Left renal pelvis (tissue), 4 donors: ENCODE results near the gene TEX19. TPM values are rescaled to one million over a fixed set of nuclear protein-coding genes. Genes with fewer than 3 reads are reported as not detected.
"Not testable (repeated sequence)": the region's sequence is repeated elsewhere in the genome, so short reads cannot be mapped to it uniquely, and the experiment has no call there.

Experiments
- DNase-seq, 4 donors: peaks; one replicate each; pipeline ENCODE4 v3.0.0-alpha.2; 2013; ENCODE audit warnings: low read depth in 4 of 4, low spot score in 3 of 4
- polyA plus RNA-seq, 4 donors: library from polyadenylated mRNA; unstranded; fragments of 120-200 nt; gene quantifications; one replicate each; pipeline ENCODE4 v1.2.1, GENCODE V29; 2013; ENCODE audit not compliant: insufficient read length in 4 of 4

Gene TEX19
- polyA plus RNA-seq, 4 donors = 0.09 TPM; not detected in 3

GRCh38 chr17:82373072-82373452 lies 14.0 kb downstream of the TEX19 start:
- DNase-seq = not testable (repeated sequence)

DNA sequence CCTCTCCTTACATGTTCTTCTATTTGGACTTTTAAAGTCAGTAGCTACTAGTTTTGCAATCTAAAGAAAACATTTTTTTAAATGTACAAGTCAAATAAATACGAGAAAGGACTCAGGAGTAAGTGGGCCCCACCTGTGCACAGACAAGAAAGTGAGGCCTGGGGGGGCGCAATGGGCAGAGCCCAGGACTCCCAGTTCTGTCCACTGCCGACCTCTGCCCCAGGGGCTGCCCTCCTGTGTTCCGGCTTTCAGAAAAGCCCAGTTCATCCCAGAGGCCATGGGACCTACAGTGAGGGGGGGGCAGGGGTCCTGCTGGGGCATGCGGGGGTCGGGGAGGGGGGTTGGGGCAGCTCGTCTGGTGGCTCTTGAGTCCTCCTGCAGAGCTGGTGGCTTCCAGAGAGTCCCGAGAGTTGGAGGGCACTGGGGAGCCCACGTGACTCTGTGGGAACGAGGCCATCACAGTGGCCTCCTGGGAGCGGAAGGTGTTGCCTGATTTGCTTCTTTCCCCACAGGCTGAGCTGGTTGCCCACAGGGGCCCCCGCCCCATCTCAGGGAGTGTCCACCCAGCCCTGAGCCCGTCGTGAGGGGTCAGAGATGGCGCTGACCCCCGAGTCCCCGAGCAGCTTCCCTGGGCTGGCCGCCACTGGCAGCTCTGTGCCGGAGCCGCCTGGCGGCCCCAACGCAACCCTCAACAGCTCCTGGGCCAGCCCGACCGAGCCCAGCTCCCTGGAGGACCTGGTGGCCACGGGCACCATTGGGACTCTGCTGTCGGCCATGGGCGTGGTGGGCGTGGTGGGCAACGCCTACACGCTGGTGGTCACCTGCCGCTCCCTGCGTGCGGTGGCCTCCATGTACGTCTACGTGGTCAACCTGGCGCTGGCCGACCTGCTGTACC lies 14.9 kb downstream of the TEX19 start:
- no peak for DNase-seq

- no peak for DNase-seq
Observed at GRCh38 chr17:82374626-82375331, 15.7 kb downstream of the TEX19 start.

GRCh38 chr17:82375359-82376041 lies 16.5 kb downstream of the TEX19 start:
- DNase-seq = no peak

DNA sequence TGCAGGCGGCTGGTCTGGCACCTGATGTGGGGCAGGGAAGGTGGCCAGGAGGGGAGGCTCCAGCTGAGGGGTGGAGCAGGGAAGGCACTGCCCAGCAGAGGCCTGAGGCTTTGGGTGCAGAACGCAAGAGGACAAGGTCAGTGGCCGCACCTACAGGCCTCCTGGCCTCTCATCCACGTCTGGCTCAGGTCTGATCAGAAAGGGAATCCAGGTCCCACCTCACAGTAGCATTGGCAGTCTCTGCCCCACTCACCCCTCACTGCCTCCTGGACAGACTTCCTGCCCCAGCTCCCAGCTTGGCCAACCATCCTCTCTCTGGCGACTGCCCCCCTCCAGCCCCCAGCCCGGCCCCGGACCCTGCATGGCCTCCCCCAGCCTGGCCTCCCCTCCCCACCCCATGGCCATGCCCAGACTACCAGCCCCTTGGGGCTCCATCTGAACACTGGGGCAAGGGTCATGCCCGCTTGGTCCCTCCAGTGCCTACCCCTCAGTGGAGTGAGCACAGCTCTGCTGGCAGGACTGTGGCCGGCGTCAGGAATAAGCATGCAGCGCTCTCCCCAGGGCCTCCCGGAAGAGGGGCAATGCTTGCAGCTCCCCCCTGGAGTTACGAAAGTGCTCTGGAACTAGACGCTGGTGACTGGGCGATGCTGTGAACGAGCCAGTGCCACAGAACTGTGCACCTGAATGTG lies 17.1 kb downstream of the TEX19 start:
- no peak for DNase-seq

DNA sequence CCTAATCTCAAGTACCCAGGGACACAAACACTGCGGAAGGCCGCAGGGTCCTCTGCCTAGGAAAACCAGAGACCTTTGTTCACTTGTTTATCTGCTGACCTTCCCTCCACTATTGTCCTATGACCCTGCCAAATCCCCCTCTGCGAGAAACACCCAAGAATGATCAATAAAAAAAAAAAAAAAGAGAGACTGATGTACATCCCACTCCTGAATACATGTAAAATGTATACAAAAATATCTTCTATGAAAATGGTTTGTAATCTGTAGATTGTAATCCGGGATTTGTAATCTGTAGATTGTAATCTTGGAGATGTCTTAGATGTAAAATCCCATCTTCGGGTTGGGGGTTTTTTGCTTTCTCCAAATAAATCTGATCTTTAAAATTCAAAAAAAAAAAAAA lies 18.2 kb downstream of the TEX19 start:
- DNase-seq = not testable (repeated sequence)

- no peak for DNase-seq
Observed at GRCh38 chr17:82377924-82378740, 19.1 kb downstream of the TEX19 start.

DNA sequence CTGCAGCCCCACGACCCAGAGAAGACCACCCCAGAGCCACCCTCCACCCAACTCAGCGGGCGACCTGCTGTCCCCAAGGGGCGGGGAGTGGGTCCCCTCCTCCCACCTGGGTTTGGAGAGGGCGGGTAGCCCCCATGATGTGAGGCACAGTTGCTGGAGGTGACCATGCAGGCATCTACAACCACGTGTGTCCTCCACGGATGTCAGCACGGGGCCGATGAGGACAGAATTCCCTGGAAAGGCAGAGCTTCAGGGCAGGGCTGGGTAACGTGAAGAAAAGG lies 19.6 kb downstream of the TEX19 start:
- no peak for DNase-seq

DNA sequence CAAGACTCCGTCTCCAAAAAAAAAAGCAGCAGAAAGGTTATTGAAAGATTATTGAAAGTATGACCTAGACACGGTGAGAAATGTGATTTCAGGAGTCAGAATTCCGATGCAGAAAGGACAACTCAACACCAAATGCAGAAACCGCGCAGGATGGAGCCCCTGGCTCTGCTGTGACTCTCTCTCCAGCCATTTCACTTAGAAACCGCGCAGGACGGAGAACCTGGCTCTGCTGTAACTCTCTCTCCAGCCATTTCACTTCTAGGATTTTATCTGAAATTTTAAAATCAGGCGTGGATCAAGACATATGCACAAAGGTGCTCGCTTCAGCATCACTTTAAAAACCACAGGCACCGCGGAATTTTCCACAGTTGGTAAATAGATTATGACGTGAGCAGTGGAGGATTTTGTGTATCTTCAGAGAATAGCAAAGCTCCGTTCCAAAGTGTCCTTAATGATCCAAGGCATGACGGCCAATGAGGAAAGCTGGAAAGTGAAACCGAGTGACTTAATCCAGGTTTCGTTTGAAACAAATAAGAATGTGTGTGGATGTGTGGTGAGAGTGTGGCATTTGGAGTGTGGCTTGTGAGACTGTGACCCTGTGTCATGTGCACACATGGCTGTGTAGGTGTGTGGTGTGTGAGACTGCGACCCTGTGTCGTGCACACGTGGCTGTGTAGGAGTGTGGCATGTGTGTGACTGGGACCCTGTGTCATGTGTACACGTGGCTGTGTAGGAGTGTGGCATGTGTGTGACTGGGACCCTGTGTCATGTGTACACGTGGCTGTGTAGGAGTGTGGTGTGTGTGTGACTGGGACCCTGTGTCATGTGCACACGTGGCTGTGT lies 22.0 kb downstream of the TEX19 start:
- no peak for DNase-seq

GRCh38 chr17:82381703-82382009 lies 22.6 kb downstream of the TEX19 start:
- not testable (repeated sequence) for DNase-seq

DNA sequence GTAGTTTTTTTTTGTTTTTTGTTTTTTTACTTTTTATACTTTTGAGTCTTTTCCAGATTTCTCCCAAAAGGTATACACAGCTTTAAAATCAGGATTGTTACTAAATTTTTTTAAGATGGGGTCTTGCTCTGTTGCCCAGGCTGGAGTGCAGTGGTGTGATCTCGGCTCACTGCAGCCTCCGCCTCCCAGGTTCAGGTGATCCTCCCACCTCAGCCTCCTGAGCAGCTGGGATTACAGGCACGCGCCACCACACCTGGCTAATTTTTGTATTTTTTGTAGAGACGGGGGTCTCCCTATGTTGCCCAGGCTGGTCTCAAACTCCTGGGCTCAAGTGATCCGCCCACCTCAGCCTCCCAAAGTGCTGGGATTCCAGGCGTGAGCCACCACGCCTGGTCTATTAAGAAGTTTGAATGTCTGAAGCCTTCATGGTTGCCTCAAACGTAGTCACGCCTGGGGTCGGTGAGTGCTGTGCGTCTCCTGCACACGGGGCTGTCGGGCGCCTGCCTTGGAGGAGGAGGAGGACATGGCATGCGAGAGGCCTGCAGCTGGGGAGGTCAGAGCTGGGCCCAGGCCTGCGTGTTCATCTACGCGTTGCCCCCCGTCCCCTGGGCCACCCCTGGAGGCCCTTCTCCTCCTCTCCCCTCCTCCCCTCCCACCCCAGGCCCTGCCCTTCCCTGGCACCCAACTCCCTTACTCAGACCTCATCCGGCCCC lies 23.3 kb downstream of the TEX19 start:
- DNase-seq = not testable (repeated sequence)

DNA sequence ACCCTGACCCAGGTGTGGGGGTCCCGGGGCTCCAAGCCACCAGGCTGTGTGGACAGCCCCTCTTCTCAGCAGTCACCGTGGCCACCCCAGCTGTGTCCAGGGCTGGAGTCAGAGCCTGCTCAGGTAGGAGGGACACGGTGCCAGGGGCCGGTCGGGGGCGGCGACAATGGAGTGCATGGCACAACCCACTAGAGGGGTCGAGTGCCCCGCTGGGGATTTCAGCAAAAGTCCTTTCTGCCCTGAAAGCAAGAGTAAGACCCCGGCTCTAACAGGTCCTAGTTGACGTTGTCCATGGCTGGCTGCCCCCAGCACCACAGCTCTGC lies 23.8 kb downstream of the TEX19 start:
- DNase-seq = no peak

GRCh38 chr17:82383411-82383810 lies 24.4 kb downstream of the TEX19 start:
- no peak for DNase-seq

- no peak for DNase-seq
Observed at GRCh38 chr17:82384051-82384729, 25.1 kb downstream of the TEX19 start.

- DNase-seq = no peak
Observed at GRCh38 chr17:82384730-82385481, 25.9 kb downstream of the TEX19 start.

GRCh38 chr17:82385559-82386254 lies 26.7 kb downstream of the TEX19 start:
- no peak for DNase-seq

- no peak for DNase-seq
Observed at GRCh38 chr17:82386255-82386831, 27.3 kb downstream of the TEX19 start.
